PC-3 (cell line): ENCODE results near the gene FIBIN. TPM values are rescaled to one million over a fixed set of nuclear protein-coding genes. Genes with fewer than 3 reads are reported as not detected.
A peak's percentile ranks its signal among the peaks of the same experiment; 100 is the strongest.
"Not testable (repeated sequence)": the region's sequence is repeated elsewhere in the genome, so short reads cannot be mapped to it uniquely, and the experiment has no call there.

ENCODE experiments used
- ATAC-seq: fragments of 200-7000 bp; cut with Tn5 transposase; 2 replicates; pipeline ENCODE4 v1.9.1; 2020; ENCODE audit warnings: mild to moderate bottlenecking, moderate library complexity
- BruUV-seq: library from RNA; stranded (reverse); fragments of 400-500 nt; replicated peaks from 2 replicates; lab custom pipeline; 2021; lab: Mats Ljungman, UMichigan
- CTCF ChIA-PET: fragments of 300-600 bp; sonication (Branson Sonifier 250); formaldehyde crosslinking; loops from one replicate; lab custom pipeline; 2022; ENCODE audit warnings: antibody characterized with exemption; lab: Charles Lee
- POLR2A ChIA-PET: fragments of 300-600 bp; sonication (Branson Sonifier 250); formaldehyde crosslinking; loops from one replicate; lab custom pipeline; 2022; ENCODE audit warnings: antibody characterized with exemption; ENCODE audit not compliant: unreplicated experiment; lab: Charles Lee
- DNase-seq: peaks from one replicate; pipeline ENCODE4 v3.0.0-alpha.2; 2015
- H2AFZ ChIP-seq: fragments of 300-600 bp; sonication (generic); 2 replicates; pipeline ENCODE4 v1.6.0; 2016; ENCODE audit warnings: antibody characterized with exemption, low read length
- H3F3A ChIP-seq: fragments of 300-600 bp; sonication (generic); one replicate; pipeline ENCODE4 v1.6.0; 2017; ENCODE audit warnings: antibody characterized with exemption, low read length, control low read depth, mild to moderate bottlenecking; ENCODE audit not compliant: unreplicated experiment
- H3K27ac ChIP-seq: fragments of 300-600 bp; sonication (generic); 2 replicates; pipeline ENCODE4 v1.5.1; 2016; ENCODE audit warnings: mild to moderate bottlenecking, low read length
- H3K27me3 ChIP-seq: fragments of 300-600 bp; sonication (generic); 2 replicates; pipeline ENCODE4 v1.6.1; 2016; ENCODE audit warnings: low read length, mixed read lengths
- H3K36me3 ChIP-seq: fragments of 300-600 bp; sonication (generic); 2 replicates; pipeline ENCODE4 v1.6.1; 2016; ENCODE audit warnings: low read depth, mixed run types, low read length, mixed read lengths
- H3K4me1 ChIP-seq: fragments of 300-600 bp; sonication (generic); 2 replicates; pipeline ENCODE4 v1.5.1; 2016; ENCODE audit warnings: low read length; ENCODE audit not compliant: insufficient read depth
- H3K4me2 ChIP-seq: fragments of 300-600 bp; sonication (generic); 2 replicates; pipeline ENCODE4 v1.6.0; 2016; ENCODE audit warnings: low read length
- H3K4me3 ChIP-seq: fragments of 300-600 bp; sonication (generic); 2 replicates; pipeline ENCODE4 v1.5.1; 2016; ENCODE audit warnings: mild to moderate bottlenecking, low read length, mixed read lengths
- H3K79me2 ChIP-seq: fragments of 300-600 bp; sonication (generic); 2 replicates; pipeline ENCODE4 v1.6.1; 2017; ENCODE audit warnings: low read length, mixed read lengths
- H3K9ac ChIP-seq: fragments of 300-600 bp; sonication (generic); 2 replicates; pipeline ENCODE4 v1.6.0; 2016; ENCODE audit warnings: mild to moderate bottlenecking, low read length
- H3K9me2 ChIP-seq: fragments of 300-600 bp; sonication (generic); replicated peaks from 2 replicates; pipeline ENCODE4 v1.6.1; 2016; ENCODE audit warnings: mixed run types, low read length, mixed read lengths
- H3K9me3 ChIP-seq: fragments of 300-600 bp; sonication (generic); 2 replicates; pipeline ENCODE4 v1.6.1; 2016; ENCODE audit warnings: low read length, mixed read lengths
- H4K20me1 ChIP-seq: fragments of 300-600 bp; sonication (generic); 2 replicates; pipeline ENCODE4 v1.6.1; 2016; ENCODE audit warnings: low read length, mixed read lengths
- CTCF ChIP-seq: fragments of 300-600 bp; sonication (generic); conservative IDR thresholded peaks from 2 replicates; pipeline ENCODE4 v1.5.1; 2017; ENCODE audit warnings: antibody characterized with exemption, low read depth, mild to moderate bottlenecking, low read length
- EZH2 ChIP-seq: fragments of 300-600 bp; sonication (generic); IDR thresholded peaks from one replicate; pipeline ENCODE4 v1.6.1; 2017; ENCODE audit warnings: antibody characterized with exemption, mild to moderate bottlenecking, low read length; ENCODE audit not compliant: unreplicated experiment
- EZH2phosphoT487 ChIP-seq: fragments of 300-600 bp; sonication (generic); IDR thresholded peaks from 2 replicates; pipeline ENCODE4 v1.6.1; 2018; ENCODE audit warnings: mild to moderate bottlenecking, antibody characterized with exemption, low read length, borderline replicate concordance
- intact Hi-C: fragments of 100-400 bp; cut with micrococcal nuclease; formaldehyde crosslinking; loops from 2 replicates; pipeline ENCODE4 v1.9.0; 2023
- total RNA-seq: library from RNA; depleted of rRNA; stranded (reverse); fragments of >200 nt; gene quantifications from 2 replicates; pipeline ENCODE4 v1.2.3, GENCODE V29; 2014

FIBIN gene
- total RNA-seq, 1 experiment from 2014 or later, result not detected

- H3K4me2 ChIP-seq, result peak overlapping the region; percentile 33; the same call in 1 of the 2 replicates
- H4K20me1 ChIP-seq, result no peaks in the 10 kb centered on the region
- no peak for TF ChIP-seq EZH2phosphoT487
- no peak for TF ChIP-seq EZH2
- TF ChIP-seq CTCF, result no peak
- no peak; the same call in 1 of the 2 replicates for ATAC-seq
- no peak overlapping the region for H3K27ac ChIP-seq
- no peaks in the 10 kb centered on the region for H3K79me2 ChIP-seq
- H3K27me3 ChIP-seq, result no peaks in the 10 kb centered on the region
- H3K9me3 ChIP-seq, result no peaks in the 10 kb centered on the region
- CTCF ChIA-PET, result no interaction called here
- peak; percentile 50 for DNase-seq
- no peak overlapping the region for H3K9ac ChIP-seq
- no peaks in the 10 kb centered on the region for H3K4me1 ChIP-seq
- no TSS peak for BruUV-seq
- no peak overlapping the region for H3K4me3 ChIP-seq
- H2AFZ ChIP-seq, result peak overlapping the region; percentile 64
- H3F3A ChIP-seq, result no peaks in the 10 kb centered on the region
- no peaks in the 10 kb centered on the region for H3K9me2 ChIP-seq
- POLR2A ChIA-PET, result no interaction called here
- no peaks in the 10 kb centered on the region for H3K36me3 ChIP-seq
- intact Hi-C loops, result no loop called here
Measured at GRCh38 chr11:26976389-26976788, 17.5 kb upstream of the FIBIN start.

- H3F3A ChIP-seq, H3K9me2 ChIP-seq, H3K27ac ChIP-seq, CTCF ChIA-PET, H3K4me1 ChIP-seq, H4K20me1 ChIP-seq, BruUV-seq, intact Hi-C loops, H3K9me3 ChIP-seq, ATAC-seq, H3K27me3 ChIP-seq, H2AFZ ChIP-seq, DNase-seq, H3K9ac ChIP-seq, H3K4me2 ChIP-seq, POLR2A ChIA-PET, H3K4me3 ChIP-seq, H3K36me3 ChIP-seq, H3K79me2 ChIP-seq: not testable (repeated sequence)
Measured at GRCh38 chr11:26977209-26977608, 16.7 kb upstream of the FIBIN start.

- no peaks in the 10 kb centered on the region for H3K9me2 ChIP-seq
- H3K4me3 ChIP-seq, result no peak overlapping the region
- H3K36me3 ChIP-seq, result no peaks in the 10 kb centered on the region
- POLR2A ChIA-PET, result no interaction called here
- intact Hi-C loops, result no loop called here
- H3K27ac ChIP-seq, result no peak overlapping the region
- TF ChIP-seq CTCF, result no peak
- no peak for TF ChIP-seq EZH2
- TF ChIP-seq EZH2phosphoT487, result no peak
- H4K20me1 ChIP-seq, result no peaks in the 10 kb centered on the region
- no peaks in the 10 kb centered on the region for H3K27me3 ChIP-seq
- H3K9ac ChIP-seq, result no peak overlapping the region
- no peaks in the 10 kb centered on the region for H3F3A ChIP-seq
- no peak overlapping the region for H2AFZ ChIP-seq
- BruUV-seq, result no TSS peak
- ATAC-seq (no peak), DNase-seq (no peak)
- no peak overlapping the region for H3K4me2 ChIP-seq
- no peaks in the 10 kb centered on the region for H3K9me3 ChIP-seq
- no peaks in the 10 kb centered on the region for H3K4me1 ChIP-seq
- CTCF ChIA-PET, result no interaction called here
- H3K79me2 ChIP-seq, result no peaks in the 10 kb centered on the region
Measured at GRCh38 chr11:26983645-26984044, 10.3 kb upstream of the FIBIN start.
